ENCODE results near the gene GPR171.

DNA sequence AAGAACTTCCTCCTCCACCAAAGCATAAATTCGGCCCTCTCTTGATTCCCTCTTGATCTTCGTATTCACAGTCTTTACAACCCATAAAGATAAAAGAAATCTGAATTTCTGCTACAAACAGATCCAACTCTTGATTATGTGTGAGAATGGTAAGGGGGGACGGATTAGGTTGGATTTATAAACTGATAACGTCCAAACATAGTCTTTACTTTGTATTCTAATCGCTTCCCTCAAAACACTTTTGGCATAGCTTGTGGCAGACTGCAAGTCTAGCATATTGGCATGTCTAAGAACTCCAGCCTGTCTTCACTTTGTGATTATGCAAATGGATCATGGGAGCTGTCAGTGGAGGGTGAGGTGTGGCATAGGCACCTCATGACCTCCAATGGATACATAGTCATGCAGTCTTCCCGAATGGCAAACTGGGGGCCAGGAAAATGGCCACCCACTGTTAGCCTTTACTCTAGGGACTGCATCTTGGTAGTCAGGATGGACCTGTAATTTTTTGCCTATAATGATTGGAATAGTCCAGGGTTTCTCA lies 24.3 kb upstream of the GPR171 start:
- TF ChIP-seq, protein P1, sequence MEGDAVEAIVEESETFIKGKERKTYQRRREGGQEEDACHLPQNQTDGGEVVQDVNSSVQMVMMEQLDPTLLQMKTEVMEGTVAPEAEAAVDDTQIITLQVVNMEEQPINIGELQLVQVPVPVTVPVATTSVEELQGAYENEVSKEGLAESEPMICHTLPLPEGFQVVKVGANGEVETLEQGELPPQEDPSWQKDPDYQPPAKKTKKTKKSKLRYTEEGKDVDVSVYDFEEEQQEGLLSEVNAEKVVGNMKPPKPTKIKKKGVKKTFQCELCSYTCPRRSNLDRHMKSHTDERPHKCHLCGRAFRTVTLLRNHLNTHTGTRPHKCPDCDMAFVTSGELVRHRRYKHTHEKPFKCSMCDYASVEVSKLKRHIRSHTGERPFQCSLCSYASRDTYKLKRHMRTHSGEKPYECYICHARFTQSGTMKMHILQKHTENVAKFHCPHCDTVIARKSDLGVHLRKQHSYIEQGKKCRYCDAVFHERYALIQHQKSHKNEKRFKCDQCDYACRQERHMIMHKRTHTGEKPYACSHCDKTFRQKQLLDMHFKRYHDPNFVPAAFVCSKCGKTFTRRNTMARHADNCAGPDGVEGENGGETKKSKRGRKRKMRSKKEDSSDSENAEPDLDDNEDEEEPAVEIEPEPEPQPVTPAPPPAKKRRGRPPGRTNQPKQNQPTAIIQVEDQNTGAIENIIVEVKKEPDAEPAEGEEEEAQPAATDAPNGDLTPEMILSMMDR (IDR thresholded peaks at IDR 0.05) = no peak
- TF ChIP-seq POLR2A (IDR thresholded peaks at IDR 0.05) = no peak
